SK-N-MC (cell line): ENCODE data around the gene BABAM2.

ENCODE experiments used
- DNase-seq: peaks from one replicate; pipeline ENCODE4 v3.0.0-alpha.2; 2011; ENCODE audit warnings: low read depth, low spot score
- H3K27ac ChIP-seq: fragments of 200-600 bp; sonication (generic); 2 replicates; pipeline ENCODE4 v1.5.1; 2016; ENCODE audit warnings: mixed run types
- H3K36me3 ChIP-seq: fragments of 200-600 bp; sonication (generic); 2 replicates; pipeline ENCODE4 v1.6.1; 2017; ENCODE audit warnings: antibody characterized with exemption, low read length, mixed read lengths; ENCODE audit not compliant: insufficient read depth
- H3K4me3 ChIP-seq: fragments of 200-600 bp; sonication (generic); 2 replicates; pipeline ENCODE4 v1.5.1; 2016
- H3K9ac ChIP-seq: fragments of 200-600 bp; sonication (generic); 2 replicates; pipeline ENCODE4 v1.8.0; 2017; ENCODE audit warnings: mixed run types, mixed read lengths; ENCODE audit not compliant: insufficient read length
- H3K9me3 ChIP-seq: fragments of 200-600 bp; sonication (generic); 2 replicates; pipeline ENCODE4 v1.6.1; 2017; ENCODE audit warnings: low read depth, mild to moderate bottlenecking, antibody characterized with exemption, low read length, moderate library complexity, mixed read lengths
- EZH2 ChIP-seq: fragments of 200-600 bp; sonication (generic); IDR thresholded peaks from one replicate; pipeline ENCODE4 v1.6.1; 2017; ENCODE audit warnings: antibody characterized with exemption
- FOXP2 ChIP-seq: optimal IDR thresholded peaks from 2 replicates; pipeline ENCODE3; 2011; ENCODE audit warnings: mild to moderate bottlenecking, moderate library complexity; ENCODE audit not compliant: insufficient read depth; ENCODE audit errors: extremely low read length, control extremely low read depth
- POLR2AphosphoS5 ChIP-seq: IDR thresholded peaks from 2 replicates; pipeline ENCODE4 v1.6.1; 2012; ENCODE audit warnings: mild to moderate bottlenecking, low read depth, low read length, borderline replicate concordance

Gene BABAM2

DNA sequence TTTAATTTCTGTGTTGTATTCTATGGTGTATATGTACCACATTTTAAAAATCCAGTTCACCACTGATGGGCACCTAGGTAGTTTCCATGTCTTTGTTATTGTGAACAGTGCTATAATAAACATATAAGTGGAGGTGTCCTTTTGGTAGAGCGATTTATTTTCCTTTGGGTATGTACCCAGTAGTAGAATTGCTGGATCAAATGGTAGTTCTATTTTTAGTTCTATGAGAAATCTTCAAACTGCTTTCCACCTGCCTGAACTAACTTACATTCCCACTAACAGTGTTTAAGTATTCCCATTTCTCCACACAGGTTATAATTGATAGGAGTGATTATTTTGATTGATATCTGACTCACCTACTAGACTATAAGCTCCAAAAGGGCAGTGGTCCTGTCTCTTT is 148.2 kb downstream of the BABAM2 start:
- H3K9ac ChIP-seq = no peak overlapping the region
- H3K27ac ChIP-seq = no peak overlapping the region
- no peaks in the 10 kb centered on the region for H3K36me3 ChIP-seq
- TF ChIP-seq POLR2AphosphoS5 (no peak), FOXP2 (no peak), EZH2 (no peak)
- no peak overlapping the region for H3K4me3 ChIP-seq
- no peak for DNase-seq
- no peaks in the 10 kb centered on the region for H3K9me3 ChIP-seq

DNA sequence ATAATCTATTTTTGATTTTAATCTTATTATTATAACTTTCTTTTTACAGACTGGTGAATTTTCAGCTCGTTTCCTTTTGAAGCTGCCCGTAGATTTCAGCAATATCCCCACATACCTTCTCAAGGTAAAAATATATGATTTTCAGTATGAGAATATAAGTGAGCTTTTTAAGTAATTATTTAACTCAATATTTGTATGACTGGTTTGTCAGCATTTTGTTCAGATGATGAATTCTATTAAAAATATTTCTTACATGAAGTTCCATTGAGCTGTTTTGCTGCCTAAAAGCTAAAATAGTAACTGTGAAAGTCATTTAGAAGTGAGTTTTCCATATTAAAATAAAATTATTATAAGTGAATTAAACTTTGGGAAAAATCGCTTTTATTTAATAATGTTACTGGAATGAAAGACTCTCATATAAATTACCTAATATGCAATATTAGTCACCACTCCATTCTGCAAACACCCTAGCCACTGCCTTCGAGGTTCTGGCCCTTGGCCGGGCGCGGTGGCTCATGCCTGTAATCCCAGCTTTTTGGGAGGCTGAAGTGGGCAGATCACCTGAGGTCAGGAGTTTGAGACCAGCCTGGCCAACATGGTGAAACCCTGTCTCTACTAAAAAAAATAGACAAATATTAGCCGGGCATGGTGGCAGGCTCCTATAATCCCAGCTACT is 155.3 kb downstream of the BABAM2 start:
- Histone ChIP-seq H3K9ac (no peak overlapping the region), H3K27ac (no peak overlapping the region), H3K9me3 (no peaks in the 10 kb centered on the region), H3K36me3 (no peaks in the 10 kb centered on the region), H3K4me3 (no peak overlapping the region)
- no peak for TF ChIP-seq POLR2AphosphoS5
- no peak for TF ChIP-seq FOXP2
- no peak for TF ChIP-seq EZH2
- DNase-seq = no peak

DNA sequence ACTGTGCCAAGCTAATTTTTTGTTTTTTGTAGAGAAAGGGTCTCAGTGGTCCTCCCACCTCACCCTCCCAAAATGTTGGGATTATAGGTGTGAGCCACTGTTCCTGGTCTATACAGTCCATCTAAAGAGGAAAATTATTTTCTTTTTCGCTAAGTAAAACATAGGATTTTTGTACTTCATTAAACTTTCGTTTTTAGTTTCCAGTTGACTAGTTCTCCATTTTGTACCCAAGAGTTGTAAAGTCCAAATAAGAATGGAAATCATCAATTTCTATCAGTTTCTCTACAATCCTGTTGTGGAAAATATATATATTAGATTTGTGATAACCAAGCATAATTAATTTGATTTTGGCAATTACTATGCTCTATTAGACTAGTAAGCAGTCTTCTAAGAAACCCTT is 156.4 kb downstream of the BABAM2 start:
- Histone ChIP-seq H3K36me3 (no peaks in the 10 kb centered on the region), H3K9ac (no peak overlapping the region), H3K9me3 (no peaks in the 10 kb centered on the region), H3K4me3 (no peak overlapping the region), H3K27ac (peak overlapping the region; percentile 86; the same call in 1 of the 2 replicates)
- TF ChIP-seq POLR2AphosphoS5 (no peak), EZH2 (no peak), FOXP2 (no peak)
- no peak for DNase-seq

DNA sequence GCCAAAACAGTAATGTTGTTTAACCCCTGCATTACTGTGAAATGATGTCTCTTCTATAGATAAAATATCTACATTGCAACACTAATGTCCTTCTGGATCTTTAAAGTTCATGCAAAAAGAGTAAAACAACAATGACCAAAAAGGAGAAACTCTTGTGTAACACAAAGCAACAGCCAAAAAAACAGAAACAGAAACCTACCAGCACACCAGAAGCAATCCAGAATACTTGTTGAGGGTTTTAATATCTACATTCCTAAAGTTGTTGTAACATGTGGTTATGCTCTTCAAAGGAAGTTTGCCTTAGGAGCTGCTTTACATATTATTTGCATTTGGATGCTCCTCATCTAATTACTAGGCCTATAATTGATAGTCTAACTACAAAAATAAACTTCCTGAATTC is 157.2 kb downstream of the BABAM2 start:
- Histone ChIP-seq H3K27ac (peak overlapping the region; percentile 86), H3K4me3 (peak overlapping the region; percentile 46; the same call in 1 of the 2 replicates), H3K36me3 (no peaks in the 10 kb centered on the region), H3K9me3 (no peaks in the 10 kb centered on the region), H3K9ac (no peak overlapping the region)
- TF ChIP-seq POLR2AphosphoS5 (no peak), EZH2 (no peak), FOXP2 (no peak)
- no peak for DNase-seq

DNA sequence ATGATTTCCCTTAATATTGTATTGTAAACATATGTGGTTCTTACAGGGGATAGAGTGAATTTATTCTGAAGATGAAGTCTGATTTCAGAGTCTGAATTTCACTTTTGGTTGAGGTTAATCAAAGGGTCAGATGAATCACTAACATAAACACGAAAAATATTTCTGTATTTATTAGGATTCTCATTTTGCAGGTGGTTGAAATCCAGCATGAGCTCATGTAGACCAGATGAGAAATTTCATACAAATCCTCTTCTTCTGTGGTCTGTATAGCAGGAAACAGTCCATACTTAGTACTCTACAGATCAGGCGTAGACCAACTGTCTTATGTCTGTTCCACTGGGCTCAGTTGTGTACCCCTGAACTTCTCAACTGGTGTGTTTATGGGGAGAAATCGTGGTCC is 157.8 kb downstream of the BABAM2 start:
- H3K27ac ChIP-seq = no peak overlapping the region
- no peaks in the 10 kb centered on the region for H3K9me3 ChIP-seq
- no peaks in the 10 kb centered on the region for H3K36me3 ChIP-seq
- TF ChIP-seq EZH2 = no peak
- no peak for TF ChIP-seq FOXP2
- TF ChIP-seq POLR2AphosphoS5 = no peak
- no peak overlapping the region for H3K9ac ChIP-seq
- DNase-seq = no peak
- no peak overlapping the region for H3K4me3 ChIP-seq

DNA sequence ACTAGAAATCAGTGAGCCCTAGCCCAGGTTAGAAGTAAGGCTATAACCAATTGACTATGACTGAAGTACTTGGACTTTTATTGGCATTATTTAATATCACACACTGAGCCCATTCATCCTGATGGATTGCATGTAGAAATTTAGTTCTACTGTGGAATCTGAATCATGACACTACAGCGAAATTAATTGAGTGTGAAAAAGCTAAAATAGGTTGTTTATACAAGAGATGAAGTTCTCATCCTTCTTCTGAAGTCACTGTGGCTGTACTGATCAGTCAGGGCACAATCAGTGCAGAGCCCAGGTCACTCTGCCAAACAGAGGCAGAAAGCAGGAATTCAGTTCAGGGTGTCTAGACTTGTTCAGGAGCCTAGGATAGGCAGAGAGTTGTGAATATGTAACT is 158.9 kb downstream of the BABAM2 start:
- H3K36me3 ChIP-seq = no peaks in the 10 kb centered on the region
- H3K9me3 ChIP-seq = no peaks in the 10 kb centered on the region
- TF ChIP-seq FOXP2 (no peak), POLR2AphosphoS5 (no peak), EZH2 (no peak)
- H3K9ac ChIP-seq = no peak overlapping the region
- DNase-seq = no peak
- no peak overlapping the region for H3K27ac ChIP-seq
- H3K4me3 ChIP-seq = no peak overlapping the region

DNA sequence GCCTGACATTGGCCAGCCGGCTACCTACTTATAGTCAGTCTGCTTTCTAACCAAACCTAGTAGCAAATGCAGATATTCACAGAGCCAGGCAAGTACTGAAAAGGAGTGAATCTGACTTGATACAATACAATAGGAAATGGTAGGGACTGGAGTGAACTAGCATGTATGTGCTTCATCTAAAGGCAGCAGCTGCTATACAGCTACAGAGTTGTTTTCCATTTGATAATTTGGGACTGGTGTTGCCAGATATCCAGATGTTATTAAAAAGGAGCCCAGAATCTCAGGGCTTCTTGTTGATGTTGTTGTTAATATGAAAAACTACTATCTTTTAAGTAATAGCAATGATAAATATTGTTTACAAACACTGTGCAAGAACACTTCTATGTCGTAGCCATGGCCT is 159.4 kb downstream of the BABAM2 start:
- DNase-seq = no peak
- H3K4me3 ChIP-seq = no peak overlapping the region
- TF ChIP-seq POLR2AphosphoS5 (no peak), EZH2 (no peak), FOXP2 (no peak)
- no peaks in the 10 kb centered on the region for H3K36me3 ChIP-seq
- H3K27ac ChIP-seq = no peak overlapping the region
- no peak overlapping the region for H3K9ac ChIP-seq
- H3K9me3 ChIP-seq = no peaks in the 10 kb centered on the region

DNA sequence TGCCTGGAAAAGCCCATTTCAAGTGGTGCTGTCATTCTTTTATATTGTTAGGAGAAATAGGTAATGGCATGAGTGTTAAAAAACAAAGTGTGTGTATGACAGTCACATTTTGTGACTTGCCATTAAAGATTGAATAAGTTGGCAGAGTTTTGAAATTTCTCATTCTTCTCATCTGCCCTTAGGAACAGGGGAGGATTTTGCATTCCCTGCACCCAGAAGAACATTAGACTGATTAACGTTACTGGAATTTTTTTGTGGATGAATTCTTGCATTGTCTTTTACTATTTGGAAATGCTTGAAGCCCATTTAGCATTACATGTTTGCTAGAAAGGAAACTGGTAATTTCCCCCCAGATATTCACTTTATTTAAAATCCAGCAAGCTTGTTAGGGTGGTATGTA is 162.2 kb downstream of the BABAM2 start:
- TF ChIP-seq FOXP2 = no peak
- TF ChIP-seq POLR2AphosphoS5 = no peak
- no peak for TF ChIP-seq EZH2
- peak overlapping the region; percentile 82 for H3K27ac ChIP-seq

DNA sequence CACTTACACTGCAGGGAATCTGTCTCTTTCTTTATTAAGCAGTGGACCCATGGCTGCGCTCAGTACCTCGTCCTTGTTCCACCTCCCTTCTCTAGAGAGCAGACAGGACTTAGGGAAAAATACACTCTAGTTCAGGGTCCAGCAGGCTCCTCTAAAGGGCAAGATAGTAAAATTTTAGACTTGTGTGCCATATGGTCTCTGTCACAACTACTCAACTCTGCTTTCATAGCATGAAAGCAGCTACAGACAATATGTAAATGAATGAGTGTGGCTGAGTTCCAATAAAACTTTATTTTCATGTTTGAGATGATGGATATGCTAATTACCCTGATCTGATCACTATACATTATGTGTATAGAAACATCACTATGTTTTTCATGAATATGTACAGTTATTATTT is 163.1 kb downstream of the BABAM2 start:
- peak overlapping the region; percentile 82; the same call in 1 of the 2 replicates for H3K27ac ChIP-seq
- no peak for DNase-seq
- H3K9me3 ChIP-seq = no peaks in the 10 kb centered on the region
- H3K9ac ChIP-seq = peak overlapping the region; percentile 63
- no peak for TF ChIP-seq FOXP2
- H3K36me3 ChIP-seq = no peaks in the 10 kb centered on the region
- peak overlapping the region; percentile 51 for H3K4me3 ChIP-seq

More for the DNA sequence above, 162.2 kb downstream of the BABAM2 start:
- Histone ChIP-seq H3K9ac (peak overlapping the region; percentile 63), H3K36me3 (no peaks in the 10 kb centered on the region), H3K4me3 (no peak overlapping the region), H3K9me3 (no peaks in the 10 kb centered on the region)
- no peak for DNase-seq
